GM12801 (cell line): ENCODE results near the gene RAB15.

Experiments used
- CTCF ChIP-seq: IDR thresholded peaks from one replicate; pipeline ENCODE4 v1.5.1; 2011; ENCODE audit warnings: control low read depth; ENCODE audit not compliant: insufficient read length; ENCODE audit errors: extremely low read depth

The RAB15 gene

GRCh38 chr14:64971491-64971942 is 619 bp downstream of the RAB15 start:
- TF ChIP-seq CTCF = no peak

- TF ChIP-seq CTCF = no peak
Observed at GRCh38 chr14:64970776-64971477, 1.2 kb downstream of the RAB15 start.

- no peak for TF ChIP-seq CTCF
Observed at GRCh38 chr14:64970041-64970440, 2.1 kb downstream of the RAB15 start.

GRCh38 chr14:64968651-64969050 is 3.5 kb downstream of the RAB15 start:
- TF ChIP-seq CTCF = no peak

GRCh38 chr14:64968167-64968566 is 4.0 kb downstream of the RAB15 start:
- TF ChIP-seq CTCF = no peak

GRCh38 chr14:64966976-64967375 is 5.2 kb downstream of the RAB15 start:
- no peak for TF ChIP-seq CTCF

GRCh38 chr14:64965356-64966000 is 6.7 kb downstream of the RAB15 start:
- TF ChIP-seq CTCF = no peak
